IgD-negative memory B cell (primary cell): ENCODE results near the gene NELL1. TPM values are rescaled to one million over a fixed set of nuclear protein-coding genes. Genes with fewer than 3 reads are reported as not detected.
A peak's percentile ranks its signal among the peaks of the same experiment; 100 is the strongest.
"Not testable (repeated sequence)": the region's sequence is repeated elsewhere in the genome, so short reads cannot be mapped to it uniquely, and the experiment has no call there.

Source experiments
- H3K27ac Mint-ChIP-seq, 3 donors: one replicate each; pipeline ENCODE4 v1.8.0; 2020 to 2022; ENCODE audit warnings: mild to moderate bottlenecking in 3 of 3, mixed read lengths in 3 of 3, moderate library complexity in 1 of 3
- H3K27me3 Mint-ChIP-seq: one replicate; pipeline ENCODE4 v1.8.0; 2021; ENCODE audit warnings: mixed read lengths
- H3K36me3 Mint-ChIP-seq: one replicate; pipeline ENCODE4 v1.8.0; 2020; ENCODE audit warnings: mild to moderate bottlenecking, mixed read lengths
- H3K4me1 Mint-ChIP-seq, 3 donors: one replicate each; pipeline ENCODE4 v1.8.0; 2020 to 2022; ENCODE audit warnings: mixed read lengths in 3 of 3, mild to moderate bottlenecking in 1 of 3
- H3K4me3 Mint-ChIP-seq, 4 donors: one replicate each; pipeline ENCODE4 v1.8.0; 2020 to 2022; ENCODE audit warnings: mild to moderate bottlenecking in 4 of 4, mixed read lengths in 4 of 4, moderate library complexity in 3 of 4
- H3K9me3 Mint-ChIP-seq, 3 donors: one replicate each; pipeline ENCODE4 v1.8.0; 2020 to 2021; ENCODE audit warnings: mixed read lengths in 3 of 3, mild to moderate bottlenecking in 1 of 3
- polyA plus RNA-seq: library from polyadenylated mRNA; unstranded; fragments of 300-500 nt; fragmentation: Illumina TruSeq; gene quantifications from one replicate; pipeline ENCODE4 v1.2.3, GENCODE V29; 2021

NELL1 gene
- polyA plus RNA-seq, 1 donor from 2014 or later = not detected

DNA sequence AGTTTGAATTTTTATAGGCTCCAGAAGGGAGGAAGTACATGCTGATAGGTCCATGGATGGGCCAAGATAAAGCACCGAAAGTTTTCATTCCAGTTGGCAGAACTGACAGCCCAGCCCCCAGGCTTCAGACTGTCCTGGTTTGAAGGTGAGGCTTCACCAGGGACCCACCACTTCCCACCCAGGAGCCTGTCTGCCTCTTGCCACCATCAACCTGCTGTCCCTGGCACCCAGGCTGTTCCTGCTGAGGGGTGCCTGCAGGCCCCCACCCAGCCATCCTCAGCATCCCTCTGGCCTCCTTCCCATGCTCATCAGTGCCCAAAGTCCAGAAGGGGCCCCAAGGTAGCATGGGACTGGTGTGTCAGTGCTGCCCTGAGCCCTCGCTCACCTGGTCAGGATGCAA, 463.9 kb downstream of the NELL1 start:
- Mint-ChIP-seq H3K9me3 (peaks cover 3 to 15% (median 5%) of the 10 kb centered on the region in 3 donors), H3K27ac (no peak overlapping the region), H3K27me3 (no peaks in the 10 kb centered on the region)

DNA sequence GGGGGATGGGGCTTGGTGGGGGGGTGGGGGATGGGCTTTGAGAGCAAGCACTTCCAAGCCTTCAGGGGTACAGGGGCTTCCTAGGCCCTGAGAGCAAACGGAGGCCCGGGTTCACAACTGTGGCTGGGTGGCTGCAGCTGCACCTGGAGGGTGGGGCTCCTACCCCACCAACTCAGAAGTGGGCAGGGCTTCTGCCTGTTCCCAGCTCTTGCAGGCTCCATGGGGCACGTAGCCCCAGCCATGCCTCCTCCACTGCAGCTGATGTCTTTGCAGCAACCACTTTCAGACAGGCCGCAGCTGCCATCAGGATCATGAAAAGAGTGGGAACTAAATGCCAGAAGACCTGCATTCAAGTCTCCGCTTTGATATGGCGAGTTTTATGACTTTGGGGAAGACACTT, 464.3 kb downstream of the NELL1 start:
- Mint-ChIP-seq H3K27ac (no peak overlapping the region), H3K9me3 (peaks cover 3 to 15% (median 5%) of the 10 kb centered on the region in 3 donors), H3K4me3 (no peak overlapping the region), H3K4me1 (no peaks in the 10 kb centered on the region), H3K36me3 (no peaks in the 10 kb centered on the region), H3K27me3 (no peaks in the 10 kb centered on the region)

More for the DNA sequence above, 463.9 kb downstream of the NELL1 start:
- H3K4me3 Mint-ChIP-seq = no peak overlapping the region
- H3K36me3 Mint-ChIP-seq = no peaks in the 10 kb centered on the region
- no peaks in the 10 kb centered on the region for H3K4me1 Mint-ChIP-seq

DNA sequence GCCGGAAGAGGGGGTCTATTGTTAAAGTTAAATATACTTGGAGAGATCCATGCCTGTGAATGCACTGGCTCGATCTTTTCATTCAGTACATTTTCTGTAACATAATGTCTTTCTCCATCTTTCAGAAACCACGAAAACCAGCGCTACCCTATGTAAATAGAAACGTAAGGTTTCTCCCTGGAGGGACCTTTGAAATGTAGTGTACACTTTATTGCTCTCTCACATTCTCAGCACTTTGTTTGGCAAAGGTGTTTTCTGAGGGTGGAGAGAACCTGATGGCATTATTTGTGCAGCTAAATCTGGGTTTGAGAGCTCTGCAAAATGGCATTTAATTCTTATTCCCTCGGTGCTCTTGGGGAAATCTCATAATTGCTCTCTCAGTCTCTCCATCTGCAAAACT, 468.4 kb downstream of the NELL1 start:
- Mint-ChIP-seq H3K27me3 (no peaks in the 10 kb centered on the region), H3K36me3 (no peaks in the 10 kb centered on the region), H3K4me1 (no peaks in the 10 kb centered on the region), H3K9me3 (peaks cover 0 to 8% (median 5%) of the 10 kb centered on the region in 3 donors), H3K4me3 (no peak overlapping the region), H3K27ac (no peak overlapping the region)

- not testable (repeated sequence) for H3K36me3 Mint-ChIP-seq, H3K4me1 Mint-ChIP-seq, H3K27me3 Mint-ChIP-seq, H3K9me3 Mint-ChIP-seq, H3K4me3 Mint-ChIP-seq, H3K27ac Mint-ChIP-seq
Measured at GRCh38 chr11:21141557-21141956, 472.2 kb downstream of the NELL1 start.

GRCh38 chr11:21142007-21142406, 472.6 kb downstream of the NELL1 start:
- Mint-ChIP-seq H3K4me3 (no peak overlapping the region), H3K27ac (no peak overlapping the region), H3K9me3 (peaks cover 3 to 7% (median 5%) of the 10 kb centered on the region in 3 donors), H3K4me1 (no peaks in the 10 kb centered on the region), H3K36me3 (no peaks in the 10 kb centered on the region), H3K27me3 (no peaks in the 10 kb centered on the region)

GRCh38 chr11:21144531-21144930, 475.1 kb downstream of the NELL1 start:
- no peak overlapping the region for H3K4me3 Mint-ChIP-seq
- no peak overlapping the region for H3K27ac Mint-ChIP-seq
- peaks cover 0 to 6% (median 3%) of the 10 kb centered on the region in 3 donors for H3K9me3 Mint-ChIP-seq
- H3K4me1 Mint-ChIP-seq = no peaks in the 10 kb centered on the region
- H3K27me3 Mint-ChIP-seq = no peaks in the 10 kb centered on the region
- no peaks in the 10 kb centered on the region for H3K36me3 Mint-ChIP-seq

GRCh38 chr11:21148376-21148775, 479.0 kb downstream of the NELL1 start:
- no peaks in the 10 kb centered on the region for H3K36me3 Mint-ChIP-seq
- no peaks in the 10 kb centered on the region for H3K27me3 Mint-ChIP-seq
- H3K4me1 Mint-ChIP-seq = no peaks in the 10 kb centered on the region
- no peak overlapping the region for H3K27ac Mint-ChIP-seq
- peak overlapping the region in 1 of 4 donors; percentile 74 for H3K4me3 Mint-ChIP-seq
- peaks cover 0 to 7% (median 5%) of the 10 kb centered on the region in 3 donors for H3K9me3 Mint-ChIP-seq

DNA sequence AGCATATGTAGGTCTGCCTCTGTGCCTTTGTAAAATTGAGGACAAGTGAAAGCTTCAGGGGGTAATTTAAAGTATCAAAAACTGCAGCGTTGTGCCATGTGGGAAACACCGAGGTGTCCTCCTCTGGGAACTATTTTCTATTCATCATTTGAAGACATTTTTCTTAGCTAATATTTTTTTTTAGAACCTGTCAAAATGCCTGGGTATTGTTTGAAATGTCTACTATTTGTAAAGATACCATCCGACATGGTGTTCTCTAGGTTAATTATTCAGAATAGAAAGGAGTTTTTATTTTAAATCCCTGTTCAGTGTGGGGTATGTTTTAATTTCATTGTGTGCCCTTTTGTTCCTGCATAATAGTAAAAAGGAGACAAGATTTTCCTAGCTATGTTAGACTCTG, 490.8 kb downstream of the NELL1 start:
- Mint-ChIP-seq H3K36me3 (no peaks in the 10 kb centered on the region), H3K27me3 (no peaks in the 10 kb centered on the region), H3K4me1 (no peaks in the 10 kb centered on the region), H3K27ac (no peak overlapping the region), H3K9me3 (peaks cover 0 to 2% (median 0%) of the 10 kb centered on the region in 3 donors), H3K4me3 (no peak overlapping the region)

DNA sequence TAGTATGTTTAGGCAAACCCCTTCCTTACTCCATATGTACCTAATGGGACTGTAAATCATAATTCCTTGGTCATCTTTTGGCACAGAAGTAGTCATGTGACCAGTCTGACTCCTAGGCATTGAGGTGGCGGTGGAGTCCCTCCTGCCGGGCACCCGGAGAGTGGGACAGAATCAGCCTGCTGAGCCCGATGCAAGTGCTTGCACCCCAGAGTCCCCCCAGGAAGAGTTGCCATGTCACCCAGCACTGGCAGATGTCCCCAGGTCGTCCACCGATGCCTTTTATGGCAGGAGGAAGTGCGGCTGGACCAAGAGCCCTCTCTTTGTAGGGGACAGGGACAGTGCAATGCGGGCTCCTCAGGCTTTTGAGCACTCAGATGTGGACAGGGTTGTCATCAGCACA, 500.3 kb downstream of the NELL1 start:
- Mint-ChIP-seq H3K27ac (no peak overlapping the region), H3K9me3 (peaks cover 0 to 12% (median 0%) of the 10 kb centered on the region in 3 donors), H3K36me3 (no peaks in the 10 kb centered on the region), H3K4me1 (no peaks in the 10 kb centered on the region), H3K27me3 (no peaks in the 10 kb centered on the region), H3K4me3 (no peak overlapping the region)

GRCh38 chr11:21173476-21173875, 504.1 kb downstream of the NELL1 start:
- Mint-ChIP-seq H3K36me3 (no peaks in the 10 kb centered on the region), H3K27ac (no peak overlapping the region), H3K4me3 (no peak overlapping the region), H3K9me3 (peaks cover 0 to 5% (median 0%) of the 10 kb centered on the region in 3 donors), H3K4me1 (no peaks in the 10 kb centered on the region), H3K27me3 (no peaks in the 10 kb centered on the region)

GRCh38 chr11:21174781-21175180, 505.4 kb downstream of the NELL1 start:
- no peaks in the 10 kb centered on the region for H3K4me1 Mint-ChIP-seq
- H3K4me3 Mint-ChIP-seq = no peak overlapping the region
- H3K27me3 Mint-ChIP-seq = no peaks in the 10 kb centered on the region
- H3K9me3 Mint-ChIP-seq = peaks cover 0 to 5% (median 0%) of the 10 kb centered on the region in 3 donors
- no peaks in the 10 kb centered on the region for H3K36me3 Mint-ChIP-seq
- no peak overlapping the region for H3K27ac Mint-ChIP-seq

DNA sequence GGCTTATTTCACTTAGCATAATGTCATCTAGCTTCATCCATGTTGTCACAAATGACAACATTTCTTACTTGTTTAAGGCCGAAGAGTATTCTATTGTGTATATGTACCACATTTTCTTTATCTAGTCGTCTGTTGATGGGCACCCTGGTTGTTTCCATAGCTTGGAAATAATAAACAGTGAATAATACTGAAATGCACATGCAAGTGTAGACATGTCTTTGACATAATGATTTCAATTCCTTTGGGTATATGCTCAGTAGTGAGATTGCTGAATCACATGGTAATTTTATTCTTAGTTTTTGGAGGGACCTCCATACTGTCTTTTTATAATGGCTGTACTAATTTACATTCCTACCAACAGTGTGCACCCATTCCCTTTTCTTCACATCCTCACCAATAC, 508.0 kb downstream of the NELL1 start:
- H3K4me3 Mint-ChIP-seq = no peak overlapping the region
- H3K9me3 Mint-ChIP-seq = peaks cover 0 to 5% (median 0%) of the 10 kb centered on the region in 3 donors
- no peak overlapping the region for H3K27ac Mint-ChIP-seq
- no peaks in the 10 kb centered on the region for H3K36me3 Mint-ChIP-seq
- no peaks in the 10 kb centered on the region for H3K27me3 Mint-ChIP-seq
- H3K4me1 Mint-ChIP-seq = no peaks in the 10 kb centered on the region

GRCh38 chr11:21179770-21180169, 510.4 kb downstream of the NELL1 start:
- Mint-ChIP-seq H3K27ac (no peak overlapping the region), H3K9me3 (no peaks in the 10 kb centered on the region), H3K4me3 (no peak overlapping the region)

GRCh38 chr11:21180182-21180581, 510.8 kb downstream of the NELL1 start:
- Mint-ChIP-seq H3K4me3 (no peak overlapping the region), H3K4me1 (no peaks in the 10 kb centered on the region), H3K27ac (no peak overlapping the region), H3K36me3 (no peaks in the 10 kb centered on the region), H3K9me3 (peaks cover 0 to 1% (median 0%) of the 10 kb centered on the region in 3 donors), H3K27me3 (no peaks in the 10 kb centered on the region)

More at GRCh38 chr11:21179770-21180169, 510.4 kb downstream of the NELL1 start:
- no peaks in the 10 kb centered on the region for H3K4me1 Mint-ChIP-seq
- H3K27me3 Mint-ChIP-seq = no peaks in the 10 kb centered on the region
- no peaks in the 10 kb centered on the region for H3K36me3 Mint-ChIP-seq

DNA sequence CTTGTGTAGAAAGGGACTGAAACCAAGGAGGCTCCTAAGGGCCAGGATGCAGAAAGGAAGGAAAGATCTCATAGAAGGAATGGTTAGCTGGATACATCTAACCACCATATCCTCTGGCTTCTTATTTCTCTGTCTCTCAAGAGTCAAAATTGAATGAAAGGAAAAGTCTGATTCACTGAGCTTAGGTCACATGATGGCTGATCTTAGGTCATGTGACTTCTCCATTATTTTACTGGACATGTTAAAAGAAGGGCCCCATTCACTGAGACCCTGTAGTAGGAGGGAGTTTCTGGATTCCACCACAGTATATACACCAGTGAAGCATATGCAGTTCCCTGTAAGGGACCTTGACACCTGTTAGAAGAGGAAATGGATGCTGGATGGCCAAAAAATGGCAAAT, 516.6 kb downstream of the NELL1 start:
- peaks cover 0 to 2% (median 0%) of the 10 kb centered on the region in 3 donors for H3K4me1 Mint-ChIP-seq
- H3K4me3 Mint-ChIP-seq = no peak overlapping the region
- H3K27ac Mint-ChIP-seq = peak overlapping the region in 1 of 3 donors; percentile 50
- H3K9me3 Mint-ChIP-seq = peaks cover 0 to 6% (median 1%) of the 10 kb centered on the region in 3 donors
- no peaks in the 10 kb centered on the region for H3K27me3 Mint-ChIP-seq
- no peaks in the 10 kb centered on the region for H3K36me3 Mint-ChIP-seq

DNA sequence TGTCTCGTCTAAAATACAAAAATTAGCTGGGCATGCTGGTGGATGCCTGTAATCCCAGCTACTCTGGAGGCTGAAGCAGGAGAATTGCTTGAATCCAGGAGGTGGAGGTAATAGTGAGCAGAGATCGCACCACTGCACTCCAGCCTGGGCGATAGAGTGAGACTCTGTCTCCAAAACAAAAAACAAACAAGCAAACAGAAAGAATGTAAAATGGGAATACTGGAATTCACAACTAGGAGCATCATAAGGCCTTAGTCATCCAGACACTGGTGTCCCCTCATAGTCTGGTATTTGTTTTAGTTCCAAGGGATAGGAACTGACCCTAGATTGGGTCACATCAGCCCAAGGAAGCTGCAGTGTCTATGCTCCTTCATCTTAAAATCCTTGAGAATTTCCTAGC, 520.8 kb downstream of the NELL1 start:
- Mint-ChIP-seq H3K36me3 (no peaks in the 10 kb centered on the region), H3K4me1 (peaks cover 0 to 2% (median 0%) of the 10 kb centered on the region in 3 donors), H3K9me3 (peaks cover 5 to 6% (median 6%) of the 10 kb centered on the region in 3 donors)

More for the DNA sequence above, 520.8 kb downstream of the NELL1 start:
- Mint-ChIP-seq H3K4me3 (no peak overlapping the region), H3K27ac (no peak overlapping the region), H3K27me3 (no peaks in the 10 kb centered on the region)
